AG04449 (cell line): ENCODE results near the gene BBS12.

Experiments
- CTCF ChIA-PET: fragments of 350-600 bp; formaldehyde crosslinking; extraction: SDS; loops from one replicate; lab custom pipeline; 2021; ENCODE audit warnings: antibody characterized with exemption; lab: Yijun Ruan, JAX
- POLR2A ChIA-PET: fragments of 400-600, 350-600 bp; formaldehyde crosslinking; extraction: SDS; loops from one replicate; lab custom pipeline; 2020; ENCODE audit warnings: antibody characterized with exemption, inconsistent platforms; lab: Yijun Ruan, JAX
- DNase-seq: peaks from one replicate; pipeline ENCODE4 v3.0.0-alpha.2; 2010; ENCODE audit warnings: low read depth, low spot score
- H3K4me3 ChIP-seq: 2 replicates; pipeline ENCODE4 v1.5.1; 2011; ENCODE audit warnings: low read depth, mild to moderate bottlenecking, control low read depth, low read length
- CTCF ChIP-seq: IDR thresholded peaks from one replicate; pipeline ENCODE4 v1.5.1; 2011; ENCODE audit warnings: mild to moderate bottlenecking, moderate library complexity, low read length, control low read depth, inconsistent platforms; ENCODE audit not compliant: insufficient read depth; ENCODE audit errors: missing control alignments

The BBS12 gene

GRCh38 chr4:122762966-122763716 is 30.6 kb downstream of the BBS12 start:
- ChIA-PET POLR2A (interaction anchor here (1.2 kb wide), 1 partner anchor 65 kb away, joined by 7 read pairs; no protein-coding TSS in a partner anchor), CTCF (interaction anchor here (1.0 to 1.6 kb wide), 2 partner anchors 65 to 160 kb away, joined by 3 read pairs; no protein-coding TSS in a partner anchor)
- no peak overlapping the region for H3K4me3 ChIP-seq
- TF ChIP-seq CTCF = no peak
- DNase-seq = no peak

DNA sequence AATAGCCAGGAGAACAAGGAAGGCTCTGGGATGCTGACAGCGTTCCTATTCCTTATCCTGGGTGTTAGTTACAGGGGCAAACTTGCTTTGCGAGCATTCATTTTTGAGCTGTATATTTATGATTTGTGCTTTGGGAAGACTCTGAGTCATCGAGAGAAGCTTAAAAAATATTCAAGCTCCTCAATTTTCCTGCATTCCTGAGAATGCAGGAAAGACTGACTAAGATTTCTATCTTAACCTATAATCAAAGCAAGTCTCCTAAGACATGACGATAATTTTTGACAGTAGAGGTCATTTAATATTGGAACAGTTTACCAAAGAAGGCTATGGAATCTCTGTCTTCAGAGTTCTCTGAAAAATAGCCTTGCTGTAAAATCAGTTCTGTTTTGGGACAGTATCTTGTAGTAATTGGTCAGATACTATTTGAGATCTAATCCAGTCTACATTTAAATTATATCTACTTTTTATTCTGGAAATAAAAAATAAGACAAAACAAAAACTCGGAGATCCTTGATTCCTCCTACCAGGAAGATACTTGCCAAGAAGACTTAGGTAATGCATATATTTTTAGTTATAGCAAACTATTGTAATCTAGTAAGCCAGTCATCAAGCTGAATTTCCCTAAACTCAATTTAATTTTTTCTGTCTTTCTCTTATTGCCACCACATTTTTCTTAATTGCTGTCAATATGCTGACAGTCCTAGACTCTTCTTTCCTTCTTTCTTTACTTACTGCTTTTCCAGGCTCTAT is 31.7 kb downstream of the BBS12 start:
- ChIA-PET POLR2A (interaction anchor here (0.6 to 1.2 kb wide), 7 partner anchors 14 to 110 kb away, joined by 3 to 7 read pairs (median 4); partner anchors contain the start of gene BBS12), CTCF (interaction anchor here (0.8 to 2.4 kb wide), 6 partner anchors 19 to 162 kb away, joined by 3 to 10 read pairs (median 3); no protein-coding TSS in a partner anchor)
- peak overlapping the region; percentile 10 for H3K4me3 ChIP-seq
- TF ChIP-seq CTCF = no peak
- DNase-seq = no peak

DNA sequence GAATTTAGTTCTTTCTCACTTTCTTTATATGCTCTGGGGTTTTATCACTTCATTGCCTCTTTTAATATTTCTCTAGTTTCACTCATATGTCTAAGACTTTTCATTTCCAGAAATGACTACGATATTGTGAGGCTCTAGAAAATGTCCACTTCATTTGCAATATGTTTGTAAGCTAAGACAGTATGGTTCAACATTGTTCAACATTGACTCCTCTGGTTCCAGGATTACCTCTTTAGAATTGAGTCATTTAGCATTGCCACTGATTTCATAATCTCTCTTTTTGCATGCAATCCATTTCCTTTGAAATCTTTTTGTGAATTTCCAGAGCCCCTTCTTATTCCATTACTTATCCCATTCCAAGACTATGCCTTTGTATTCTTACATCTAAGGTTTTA is 32.3 kb downstream of the BBS12 start:
- DNase-seq = peak; percentile 72
- ChIA-PET POLR2A (interaction anchor here (0.6 to 1.2 kb wide), 4 partner anchors 13 to 32 kb away, joined by 3 to 5 read pairs (median 4); partner anchors contain the start of gene BBS12), CTCF (interaction anchor here (1.1 to 2.4 kb wide), 5 partner anchors 10 to 162 kb away, joined by 3 to 10 read pairs (median 4); no protein-coding TSS in a partner anchor)
- no peak for TF ChIP-seq CTCF
- peak overlapping the region; percentile 10 for H3K4me3 ChIP-seq

- DNase-seq = no peak
- H3K4me3 ChIP-seq = no peak overlapping the region
- CTCF ChIA-PET = interaction anchor here (1.2 to 2.4 kb wide), 6 partner anchors 11 to 149 kb away, joined by 3 to 10 read pairs (median 4); no protein-coding TSS in a partner anchor
- TF ChIP-seq CTCF = no peak
- POLR2A ChIA-PET = interaction anchor here (0.9 to 1.3 kb wide), 4 partner anchors 12 to 61 kb away, joined by 3 to 5 read pairs (median 4); partner anchors contain the start of gene FGF2
These were observed 33.3 kb downstream of the BBS12 start for GRCh38 chr4:122765692-122766352.

- CTCF ChIA-PET = interaction anchor here (1.2 to 5.7 kb wide), 5 partner anchors 8 to 148 kb away, joined by 4 to 30 read pairs (median 9); no protein-coding TSS in a partner anchor
- no peak overlapping the region for H3K4me3 ChIP-seq
- DNase-seq = no peak
- POLR2A ChIA-PET = interaction anchor here (1.3 kb wide), 1 partner anchor 11 kb away, joined by 4 read pairs; no protein-coding TSS in a partner anchor
- no peak for TF ChIP-seq CTCF
These were observed 33.8 kb downstream of the BBS12 start for GRCh38 chr4:122766353-122766705.
